DND-41 (cell line): Measurements from ENCODE around the gene BAHD1.

Experiments used
- CTCF ChIP-seq: IDR thresholded peaks from 2 replicates; pipeline ENCODE4 v1.5.1; 2012; ENCODE audit warnings: borderline replicate concordance, low read length, moderate library complexity, mild to moderate bottlenecking; ENCODE audit not compliant: poor library complexity, severe bottlenecking; ENCODE audit errors: extremely low read depth
- EZH2 ChIP-seq: IDR thresholded peaks from 3 replicates; pipeline ENCODE4 v1.6.1; 2012; ENCODE audit warnings: borderline replicate concordance, low read depth, mild to moderate bottlenecking, moderate library complexity, low read length, inconsistent platforms; ENCODE audit not compliant: severe bottlenecking

DNA sequence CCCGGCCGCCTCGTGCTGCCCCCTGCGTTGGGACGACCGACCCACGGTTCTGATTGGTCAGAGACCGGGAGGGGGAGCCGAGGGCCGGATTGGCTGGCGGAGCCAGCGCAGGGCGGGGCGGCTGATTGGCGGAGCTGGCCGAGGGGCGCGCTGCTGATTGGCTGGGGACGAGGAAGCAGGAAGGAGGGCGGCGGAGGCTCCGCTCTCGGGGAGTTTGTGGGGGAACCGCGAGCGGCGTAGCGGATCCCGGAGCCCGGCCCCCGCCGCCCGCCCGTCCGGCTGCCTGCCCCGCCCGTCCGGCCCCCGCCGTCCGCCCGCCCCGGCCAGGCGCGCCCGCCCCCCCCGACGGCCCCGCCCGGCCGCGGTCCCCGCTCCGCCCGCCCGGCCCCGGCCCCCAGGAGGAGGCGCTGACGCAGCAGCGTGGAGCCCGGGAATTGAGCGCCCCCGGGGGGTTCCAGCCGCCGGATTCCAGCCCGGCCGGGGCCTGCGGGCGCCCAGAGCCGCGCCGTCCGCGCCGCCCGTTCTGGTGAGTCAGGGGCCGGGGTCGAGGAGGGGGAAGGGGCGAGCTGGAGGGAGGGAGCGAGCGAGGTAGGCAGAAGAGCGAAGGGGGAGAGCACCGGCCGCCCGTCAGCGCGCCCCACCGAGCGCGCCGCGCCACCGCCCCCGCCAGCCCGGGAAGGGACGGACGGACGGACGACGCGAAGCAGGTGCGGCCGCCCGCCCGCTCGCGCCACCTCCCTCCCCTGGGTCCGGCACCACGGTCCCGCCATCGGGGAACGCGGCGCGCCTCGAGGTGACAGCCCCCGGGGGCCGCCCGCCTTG, at the start of gene BAHD1:
- peak; percentile 0 for TF ChIP-seq CTCF
- TF ChIP-seq EZH2, result no peak
